NB4 (cell line): ENCODE results near the gene ZDHHC23.

Source experiments
- CTCF ChIP-seq: IDR thresholded peaks from one replicate; pipeline ENCODE4 v1.5.1; 2012; ENCODE audit warnings: low read depth, low read length
- MAX ChIP-seq: IDR thresholded peaks from 2 replicates; pipeline ENCODE4 v1.6.1; 2011; ENCODE audit warnings: low read depth, low read length
- MYC ChIP-seq: IDR thresholded peaks from 2 replicates; pipeline ENCODE4 v1.6.1; 2011; ENCODE audit warnings: low read depth, low read length
- POLR2A ChIP-seq: IDR thresholded peaks from 2 replicates; pipeline ENCODE4 v1.6.1; 2011; ENCODE audit warnings: mild to moderate bottlenecking; ENCODE audit not compliant: insufficient read length; ENCODE audit errors: extremely low read depth

GRCh38 chr3:113983544-113983943 is 35.7 kb downstream of the ZDHHC23 start:
- TF ChIP-seq CTCF (no peak), POLR2A (no peak), MYC (no peak), MAX (no peak)
